GM21619 (cell line): ENCODE measurements around the gene GIMD1.
"Not testable (repeated sequence)": the region's sequence is repeated elsewhere in the genome, so short reads cannot be mapped to it uniquely, and the experiment has no call there.

ENCODE experiments used
- ATAC-seq: cut with Tn5 transposase; IDR thresholded peaks from one replicate; pipeline ENCODE4 v1.9.1; 2021; ENCODE audit not compliant: unreplicated experiment

Gene GIMD1

GRCh38 chr4:106368678-106369077 is at the start of gene GIMD1:
Gene GIMD1 (minus strand): TSS chr4:106368778. CDS start chr4:106367435, 1,343 bp downstream.
- ATAC-seq: no peak

- no peak for ATAC-seq
Observed at GRCh38 chr4:106414366-106414765, 45.8 kb upstream of the GIMD1 start.

GRCh38 chr4:106409901-106410889 is 41.6 kb upstream of the GIMD1 start:
- ATAC-seq: no peak

- ATAC-seq: not testable (repeated sequence)
Observed at GRCh38 chr4:106408004-106408403, 39.4 kb upstream of the GIMD1 start.

- no peak for ATAC-seq
Observed at GRCh38 chr4:106401157-106401556, 32.6 kb upstream of the GIMD1 start.

GRCh38 chr4:106398898-106399297 is 30.3 kb upstream of the GIMD1 start:
- ATAC-seq: not testable (repeated sequence)

GRCh38 chr4:106395582-106395981 is 27.0 kb upstream of the GIMD1 start:
- ATAC-seq: no peak

- no peak for ATAC-seq
Observed at GRCh38 chr4:106385853-106386393, 17.3 kb upstream of the GIMD1 start.

GRCh38 chr4:106384878-106385277 is 16.3 kb upstream of the GIMD1 start:
- ATAC-seq: no peak

- no peak for ATAC-seq
Observed at GRCh38 chr4:106380179-106380578, 11.6 kb upstream of the GIMD1 start.

- no peak for ATAC-seq
Observed at GRCh38 chr4:106373026-106373425, 4.4 kb upstream of the GIMD1 start.

GRCh38 chr4:106371161-106371560 is 2.6 kb upstream of the GIMD1 start:
- no peak for ATAC-seq

- ATAC-seq: no peak
Observed at GRCh38 chr4:106370214-106370613, 1.6 kb upstream of the GIMD1 start.

GRCh38 chr4:106369456-106370060 is 980 bp upstream of the GIMD1 start:
- peak; percentile 75 for ATAC-seq

GRCh38 chr4:106367072-106367471 is 1.5 kb downstream of the GIMD1 start:
- no peak for ATAC-seq

GRCh38 chr4:106366026-106366425 is 2.6 kb downstream of the GIMD1 start:
- no peak for ATAC-seq

- ATAC-seq: no peak
Observed at GRCh38 chr4:106365613-106366012, 3.0 kb downstream of the GIMD1 start.

- no peak for ATAC-seq
Observed at GRCh38 chr4:106364282-106364681, 4.3 kb downstream of the GIMD1 start.

GRCh38 chr4:106362086-106362825 is 6.3 kb downstream of the GIMD1 start:
- no peak for ATAC-seq

- ATAC-seq: no peak
Observed at GRCh38 chr4:106358899-106359298, 9.7 kb downstream of the GIMD1 start.

- no peak for ATAC-seq
Observed at GRCh38 chr4:106355193-106355592, 13.4 kb downstream of the GIMD1 start.
